HG02798 (cell line): ENCODE measurements around the gene CALN1.

Experiments used
- ATAC-seq: cut with Tn5 transposase; IDR thresholded peaks from one replicate; pipeline ENCODE4 v1.9.1; 2021; ENCODE audit warnings: mild to moderate bottlenecking; ENCODE audit not compliant: unreplicated experiment, poor library complexity

CALN1 gene

DNA sequence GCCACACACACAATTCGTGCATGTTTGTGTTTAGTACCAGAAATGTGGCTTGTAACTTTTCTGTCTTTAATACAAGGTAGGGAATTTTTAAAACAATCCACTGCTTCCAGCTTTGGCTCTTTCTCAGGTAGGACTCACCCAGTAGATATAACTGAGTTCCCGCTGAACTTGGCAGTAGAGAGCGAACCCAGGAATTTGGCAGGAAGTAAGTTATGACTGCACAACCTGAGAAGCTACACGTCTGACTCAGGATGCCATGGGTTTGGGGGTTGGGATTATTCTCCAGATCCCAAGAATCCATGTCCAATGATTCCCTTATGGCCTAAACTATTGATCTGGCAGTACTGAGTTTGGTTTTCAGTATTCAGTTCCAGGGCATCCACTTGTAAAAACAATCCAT lies 499.7 kb downstream of the CALN1 start:
- ATAC-seq = no peak

DNA sequence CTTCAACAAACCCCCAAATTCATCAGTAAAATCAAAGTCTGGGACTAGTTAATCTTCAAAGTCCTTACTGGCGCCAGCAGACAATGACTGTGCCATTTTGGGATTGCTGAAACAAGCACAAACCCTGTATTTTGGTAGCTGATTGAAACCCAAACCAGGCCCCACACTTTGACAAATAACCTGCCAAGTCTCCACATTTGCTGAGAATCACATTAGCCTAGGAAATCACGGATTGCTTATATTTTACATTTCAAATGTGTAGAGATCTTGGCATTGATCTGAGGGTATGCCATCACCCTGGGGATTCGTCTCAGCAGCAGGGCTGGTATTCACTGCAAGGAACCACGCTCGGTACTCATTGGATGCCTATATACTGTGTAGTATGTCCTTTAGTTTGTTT lies 501.1 kb downstream of the CALN1 start:
- no peak for ATAC-seq

DNA sequence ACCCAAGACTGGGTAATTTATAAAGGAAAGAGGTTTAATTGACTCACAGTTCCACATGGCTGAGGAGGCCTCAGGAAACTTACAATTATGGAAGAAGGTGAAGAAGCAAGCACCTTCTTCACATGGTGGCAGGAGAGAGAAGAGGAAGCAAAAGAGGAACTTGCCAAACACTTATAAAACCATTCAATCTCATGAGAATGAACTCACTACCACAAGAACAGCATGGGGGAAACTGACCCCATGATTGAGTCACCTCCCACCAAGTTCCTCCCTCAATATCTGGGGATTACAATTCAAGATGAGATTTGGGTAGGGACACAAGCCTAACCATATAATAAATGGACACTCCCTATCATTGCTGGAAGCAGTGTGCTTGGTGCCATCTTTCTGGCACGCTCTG lies 506.3 kb downstream of the CALN1 start:
- no peak for ATAC-seq

DNA sequence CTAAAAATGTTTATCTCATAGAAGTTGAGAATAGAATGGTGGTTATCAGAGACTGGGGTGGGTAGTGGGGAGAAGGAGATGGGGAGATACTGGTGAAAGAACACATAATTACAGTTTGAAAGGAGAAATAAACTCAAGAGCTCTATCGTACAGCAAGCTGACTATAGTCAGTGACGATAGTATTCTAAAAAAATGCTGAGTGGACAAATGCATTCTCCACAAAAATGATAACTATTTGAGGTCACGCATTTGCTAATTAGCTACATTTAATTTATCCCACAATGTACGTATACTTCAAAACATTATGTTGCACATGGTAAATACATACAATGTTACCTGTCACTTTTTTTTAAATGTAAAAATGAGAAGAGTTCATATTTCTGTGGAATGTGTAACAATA lies 507.7 kb downstream of the CALN1 start:
- no peak for ATAC-seq

DNA sequence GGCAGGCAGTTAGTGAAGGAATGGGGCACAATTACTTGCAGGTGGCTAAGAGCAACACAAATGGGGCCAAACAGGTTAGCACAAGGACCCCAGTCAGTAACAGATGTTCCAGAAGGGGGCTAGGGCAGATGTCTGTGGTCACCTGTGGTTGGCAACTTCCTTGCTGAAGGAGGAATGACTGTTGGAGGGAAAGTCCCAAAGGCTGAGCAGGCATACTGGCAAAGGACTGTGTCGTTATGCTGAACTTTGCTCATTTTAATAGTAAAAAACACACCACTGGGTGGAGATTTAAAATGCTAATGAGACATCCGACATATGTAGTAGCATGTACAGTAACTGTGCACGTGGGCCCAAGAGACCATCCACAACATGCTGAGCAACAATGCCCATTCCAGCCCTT lies 511.6 kb downstream of the CALN1 start:
- no peak for ATAC-seq

DNA sequence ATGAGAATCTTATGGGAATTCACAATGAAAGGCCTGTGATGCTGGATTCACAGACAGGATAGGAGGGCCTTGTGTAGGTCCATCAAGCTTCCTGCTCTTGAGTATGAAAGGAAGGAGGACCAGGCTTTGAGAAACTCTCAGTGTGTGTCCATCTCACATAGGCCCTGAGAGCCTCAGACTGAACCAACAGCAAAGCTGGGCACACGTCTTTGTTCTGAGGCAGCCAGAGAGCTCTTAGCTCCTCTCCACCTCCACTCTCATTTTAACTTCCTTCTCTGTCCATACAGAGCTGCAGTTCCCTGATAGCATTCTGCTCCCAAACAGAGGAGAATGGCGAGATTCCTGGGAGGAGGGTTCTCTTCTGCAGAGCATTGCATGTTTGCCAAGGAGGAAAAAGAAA lies 515.6 kb downstream of the CALN1 start:
- ATAC-seq = no peak

DNA sequence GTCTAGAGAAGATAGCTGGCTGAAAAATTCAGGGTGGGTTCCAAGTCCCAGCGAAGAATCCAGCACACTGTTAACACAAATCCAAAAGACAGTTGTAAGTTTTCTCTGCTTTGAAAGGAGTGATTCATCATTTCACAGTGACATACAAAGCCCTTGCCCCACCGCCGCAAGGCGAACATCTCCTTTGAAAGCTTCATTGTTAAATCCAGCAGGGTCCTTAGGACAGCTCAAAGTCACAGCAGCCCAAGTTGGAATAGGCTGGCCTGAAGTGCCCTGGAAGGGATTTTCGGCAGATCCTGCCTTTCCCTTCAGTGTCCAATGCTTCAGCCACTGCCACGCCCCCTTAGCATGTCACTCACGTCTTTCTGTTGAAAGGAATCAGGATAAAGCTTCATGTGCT lies 526.1 kb downstream of the CALN1 start:
- ATAC-seq = no peak

DNA sequence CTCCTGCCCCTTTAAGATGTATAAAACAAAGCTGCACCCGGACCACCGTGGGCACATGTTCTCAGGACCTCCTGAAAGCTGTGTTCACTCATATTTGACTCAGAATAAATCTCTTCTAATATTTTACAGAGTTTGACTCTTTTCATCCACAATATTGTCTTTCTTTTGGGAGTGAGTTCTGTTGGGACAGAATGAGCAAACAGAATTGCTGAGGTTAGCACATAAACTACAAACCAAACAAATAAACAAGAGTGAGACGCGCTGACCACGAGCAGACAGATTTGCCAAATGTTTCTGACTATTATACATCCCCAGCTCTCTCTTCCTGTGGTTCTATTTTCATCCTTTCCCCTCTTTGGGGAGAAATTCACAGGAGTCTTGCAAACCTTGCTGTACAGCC lies 526.7 kb downstream of the CALN1 start:
- no peak for ATAC-seq

DNA sequence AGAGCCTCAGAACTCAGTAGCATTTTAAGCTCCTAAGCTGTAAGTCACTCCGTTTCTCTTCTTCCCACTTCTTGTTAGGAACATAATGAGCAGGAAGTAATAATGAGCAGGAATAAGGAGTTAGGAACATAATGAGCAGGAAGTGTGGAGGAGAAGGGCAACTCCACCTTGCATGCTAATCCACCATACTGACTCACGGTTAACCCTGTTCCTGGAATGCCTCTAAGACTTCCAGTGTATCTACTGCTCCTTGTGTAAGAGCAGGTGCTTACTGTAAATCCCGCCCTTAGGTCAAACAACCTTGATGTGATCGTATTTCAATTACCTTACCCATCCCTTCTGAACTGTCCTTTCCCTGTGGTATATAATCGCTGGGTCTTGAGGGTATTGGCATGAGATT lies 528.7 kb downstream of the CALN1 start:
- no peak for ATAC-seq

DNA sequence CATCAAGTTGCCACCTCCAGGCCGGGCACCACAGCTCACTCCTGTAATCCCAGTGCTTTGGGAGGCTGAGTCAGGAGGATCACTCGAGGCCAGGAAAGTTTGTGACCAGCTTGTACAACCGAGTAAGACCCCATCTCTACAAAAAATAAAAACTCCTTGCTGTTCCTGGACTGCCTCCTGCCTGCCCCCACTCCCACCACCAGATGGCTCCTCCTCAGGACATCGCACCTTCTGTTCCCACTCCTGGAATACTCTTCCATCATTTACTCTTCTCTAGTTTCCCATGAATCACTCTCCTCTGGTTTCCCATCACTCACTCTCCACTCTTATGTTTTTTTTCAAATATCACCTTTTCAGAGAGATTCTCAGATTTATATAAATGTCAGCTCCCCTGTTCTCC lies 540.7 kb downstream of the CALN1 start:
- no peak for ATAC-seq

DNA sequence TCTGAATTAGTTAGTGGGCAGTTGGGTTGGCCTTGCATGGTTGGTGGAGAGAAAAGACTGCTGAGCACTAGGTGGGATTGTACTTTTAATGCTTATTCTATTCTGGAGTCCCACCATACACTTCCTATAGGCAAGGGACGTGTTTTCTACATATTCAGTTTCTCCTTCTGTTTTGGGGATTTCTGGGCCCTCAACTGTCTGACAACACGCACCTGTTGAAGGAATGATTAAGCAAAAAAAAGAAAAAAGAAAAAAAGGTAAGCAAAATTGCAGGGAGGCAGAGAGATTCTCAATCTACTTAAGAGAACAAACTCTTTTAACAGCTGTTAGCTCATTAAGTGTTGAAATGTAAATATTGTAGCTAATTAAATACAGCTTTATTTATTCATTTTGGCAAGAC lies 541.3 kb downstream of the CALN1 start:
- ATAC-seq = no peak

DNA sequence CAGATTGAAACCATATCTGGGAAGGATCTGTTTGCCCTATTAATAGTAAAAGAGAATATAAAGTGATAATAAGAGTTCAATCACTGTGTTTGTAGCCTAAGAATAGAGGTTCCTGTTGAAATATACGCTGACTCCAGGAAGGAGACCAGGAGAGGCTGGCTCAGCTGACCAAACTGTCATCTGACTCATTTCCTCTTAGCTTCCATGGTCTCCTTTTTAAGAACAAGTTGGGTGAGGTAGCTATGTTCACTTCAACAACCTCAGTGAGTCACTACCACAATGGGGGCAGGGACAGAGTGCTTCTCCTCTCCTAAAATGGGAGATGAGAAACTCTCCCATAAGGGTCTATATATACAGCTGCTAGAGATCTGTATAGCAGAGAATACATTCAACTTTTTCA lies 543.3 kb downstream of the CALN1 start:
- no peak for ATAC-seq

DNA sequence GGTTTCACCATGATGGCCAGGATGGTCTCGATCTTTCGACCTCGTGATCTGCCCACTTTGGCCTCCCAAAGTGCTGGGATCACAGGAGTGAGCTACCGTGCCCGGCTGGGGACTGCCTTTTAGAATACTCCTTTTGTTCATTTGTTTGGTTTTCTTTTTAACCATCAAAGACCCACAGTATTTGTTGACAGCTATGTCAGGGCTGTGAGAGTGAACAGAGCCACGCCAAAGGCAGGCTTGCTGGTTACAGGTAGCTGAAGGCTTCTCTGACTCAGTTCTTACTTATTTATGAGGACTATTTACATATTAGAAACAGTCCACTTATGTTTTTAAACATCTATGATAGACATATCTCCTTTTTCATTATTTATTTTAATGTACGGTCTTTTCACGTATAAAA lies 544.5 kb downstream of the CALN1 start:
- ATAC-seq = no peak

DNA sequence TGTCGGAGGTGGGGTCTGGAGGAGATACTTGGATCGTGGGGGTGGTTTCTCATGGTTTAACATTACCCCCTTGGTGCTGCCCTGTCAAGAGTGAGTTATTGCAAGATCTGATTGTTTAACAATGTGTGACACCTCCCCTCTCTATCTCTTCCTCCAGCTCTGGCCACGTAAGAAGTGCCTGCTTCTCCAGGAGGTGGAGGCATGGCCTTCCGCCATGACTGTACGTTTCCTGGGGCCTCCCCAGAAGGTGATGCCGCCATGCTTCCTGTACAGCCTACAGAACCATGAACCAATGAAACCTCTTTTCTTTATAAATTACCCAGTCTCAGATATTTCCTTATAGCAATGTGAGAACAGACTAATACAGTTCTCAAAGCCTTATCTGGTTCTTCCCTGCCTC lies 547.0 kb downstream of the CALN1 start:
- no peak for ATAC-seq

DNA sequence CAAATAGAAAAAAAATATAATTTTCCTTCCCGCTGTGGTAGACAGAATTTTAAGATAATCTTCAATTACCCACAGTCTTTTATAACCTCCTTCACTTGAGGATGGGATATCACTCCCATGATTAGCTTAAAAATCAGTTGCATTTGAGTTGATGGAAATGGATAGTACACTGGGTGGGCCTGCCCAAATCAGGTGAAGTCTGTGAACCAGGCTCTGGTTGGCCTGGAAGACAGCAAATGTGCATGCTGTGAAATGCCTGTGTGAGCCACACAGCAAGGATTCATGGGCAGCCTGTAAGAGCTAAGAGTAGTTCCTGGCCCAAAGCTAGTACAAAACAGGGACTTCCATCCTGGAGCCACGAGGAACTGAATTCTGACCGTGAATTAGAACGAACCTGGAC lies 548.0 kb downstream of the CALN1 start:
- ATAC-seq = no peak

DNA sequence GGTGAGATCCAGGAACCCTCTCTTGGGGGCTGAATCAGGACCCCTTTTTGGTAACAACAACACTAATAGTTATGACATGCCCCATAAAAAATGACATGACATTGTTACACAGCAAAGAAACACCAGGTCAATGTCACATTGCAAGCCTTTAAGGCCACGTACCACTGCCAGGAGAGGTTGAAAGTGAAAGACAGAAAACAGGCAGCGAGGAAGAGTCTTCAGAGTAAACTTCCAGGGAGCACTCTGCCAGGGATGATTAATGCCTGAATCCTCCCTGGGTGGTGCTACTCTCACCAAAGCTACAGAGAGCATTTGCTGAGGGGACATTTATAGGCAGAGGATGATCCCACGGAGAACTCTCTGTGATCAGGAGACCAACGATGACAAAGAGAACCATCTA lies 551.6 kb downstream of the CALN1 start:
- no peak for ATAC-seq

DNA sequence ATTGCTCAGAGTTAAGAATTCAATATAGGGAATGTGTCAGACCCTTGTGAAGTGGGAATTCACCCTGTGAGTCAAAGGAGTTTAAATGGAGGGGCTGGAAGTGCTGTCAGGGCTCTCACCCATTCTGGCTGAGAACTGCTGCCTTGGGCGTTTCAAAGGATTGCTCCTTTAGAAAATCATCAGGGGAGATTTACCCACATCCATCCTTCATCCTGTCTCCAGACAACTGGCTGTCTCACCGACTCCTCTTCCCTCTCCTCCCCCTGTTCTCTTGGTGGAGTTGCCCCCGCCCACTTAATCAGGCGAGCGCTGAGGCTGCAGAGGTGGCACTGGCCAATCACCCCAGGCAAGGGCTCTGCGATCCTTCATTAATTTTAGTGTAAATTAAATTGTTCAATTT lies 554.8 kb downstream of the CALN1 start:
- no peak for ATAC-seq

DNA sequence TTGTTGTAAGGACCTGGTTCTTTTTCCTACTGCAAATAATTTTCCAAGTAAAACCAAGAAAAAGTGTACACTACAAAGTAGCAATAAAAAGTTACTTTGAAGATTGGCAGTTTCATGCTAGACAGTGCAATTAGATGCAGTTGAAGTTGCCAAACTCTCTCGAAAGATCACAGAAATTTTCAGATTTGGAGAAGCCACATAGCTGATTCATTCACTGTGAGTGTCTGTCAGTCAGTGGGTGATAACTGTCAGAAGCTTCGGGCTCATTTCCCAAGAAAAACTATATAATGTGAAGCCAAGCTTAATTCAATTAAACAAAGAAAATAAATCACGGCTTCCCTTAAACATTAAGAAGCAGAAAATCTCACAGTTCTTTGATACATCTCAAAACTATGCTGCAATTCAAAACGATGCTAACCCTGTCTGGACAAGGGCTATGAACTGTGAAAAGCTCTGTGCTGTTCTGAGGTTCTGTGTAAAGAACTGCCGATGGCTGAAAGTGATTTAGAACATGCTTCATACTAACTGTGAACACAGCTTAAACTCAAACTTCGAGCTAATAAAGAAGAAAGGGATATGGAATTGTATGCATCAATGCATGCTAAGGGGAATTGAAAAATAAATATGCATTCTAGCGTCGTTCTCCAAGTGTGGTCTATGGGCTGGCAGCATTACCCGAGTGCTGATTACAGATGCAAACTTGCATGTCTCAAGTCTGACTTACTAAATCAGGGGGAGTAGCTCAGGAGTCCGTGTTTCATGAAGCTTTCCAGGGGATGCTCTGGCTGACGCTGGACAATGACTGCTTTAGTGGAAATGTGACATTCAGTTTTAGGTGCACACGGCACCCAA lies 557.4 kb downstream of the CALN1 start:
- no peak for ATAC-seq

DNA sequence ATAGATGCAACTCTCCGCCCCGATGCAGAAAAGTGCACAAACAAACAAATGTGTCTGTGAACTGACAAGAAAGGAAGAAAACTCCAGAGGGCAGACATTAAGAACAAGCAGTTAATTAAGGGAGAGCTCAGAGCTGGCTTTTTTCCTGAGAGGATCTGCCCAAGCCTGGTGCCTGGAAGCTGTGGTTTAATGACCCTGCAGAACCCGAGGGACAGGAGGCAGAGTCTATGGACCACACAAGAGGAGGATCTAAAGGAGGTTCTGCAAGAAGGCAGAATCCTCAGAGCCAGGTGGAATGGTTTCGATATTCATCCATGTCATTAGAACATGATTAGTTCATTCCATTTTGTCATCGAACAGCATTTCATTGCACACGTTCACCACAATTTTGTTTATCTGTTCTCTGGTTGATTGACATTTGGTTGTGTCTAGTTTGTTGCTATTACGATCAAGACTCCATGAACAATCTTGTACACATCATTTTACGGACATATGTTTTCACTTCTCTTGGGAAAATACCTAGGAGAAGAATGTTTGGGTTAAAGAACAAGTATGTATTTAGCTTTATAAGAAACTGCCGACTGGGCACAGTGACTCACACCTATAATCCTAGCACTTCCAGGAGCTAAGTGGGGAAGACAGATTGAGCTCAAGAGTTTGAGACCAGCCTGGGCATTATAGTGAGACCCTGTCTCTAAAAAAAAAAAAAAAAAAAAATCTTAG lies 560.2 kb downstream of the CALN1 start:
- no peak for ATAC-seq

DNA sequence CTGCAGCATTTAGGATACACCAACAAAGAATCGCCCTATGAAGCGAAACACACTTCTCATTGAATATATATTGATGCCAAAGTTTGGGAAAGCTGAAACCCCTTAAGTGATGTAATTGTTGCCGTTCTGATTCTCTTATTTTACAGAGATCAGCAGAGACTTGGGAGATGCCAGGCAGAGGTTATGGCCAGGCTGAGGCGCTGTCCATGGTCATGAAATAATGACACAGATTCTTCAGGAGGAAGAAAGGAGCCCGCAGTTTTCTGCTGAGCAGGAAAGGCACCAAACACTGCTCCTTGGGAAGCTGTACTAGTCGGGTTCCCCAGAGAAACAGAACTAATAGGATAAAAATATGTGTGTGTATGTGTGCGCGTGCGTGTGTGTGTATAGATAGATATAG lies 566.0 kb downstream of the CALN1 start:
- no peak for ATAC-seq

DNA sequence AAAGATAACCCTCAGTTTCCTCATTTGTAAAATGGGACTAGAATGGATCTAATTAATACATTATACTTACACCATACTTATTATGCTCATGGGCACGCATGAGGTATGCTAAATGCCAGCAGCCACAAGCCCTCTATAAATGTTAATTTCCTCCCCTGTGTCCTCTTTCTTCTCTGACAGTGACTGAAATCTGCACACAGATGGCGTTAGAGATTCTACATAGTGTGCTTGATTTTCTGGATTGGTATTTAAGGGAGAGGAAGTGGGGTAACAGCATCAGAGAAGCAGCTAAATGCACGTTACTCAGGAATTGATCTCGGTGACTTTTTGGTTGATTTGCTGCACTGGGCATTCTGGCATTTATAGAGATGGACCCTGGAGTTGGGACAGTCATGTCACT lies 568.5 kb downstream of the CALN1 start:
- ATAC-seq = no peak

DNA sequence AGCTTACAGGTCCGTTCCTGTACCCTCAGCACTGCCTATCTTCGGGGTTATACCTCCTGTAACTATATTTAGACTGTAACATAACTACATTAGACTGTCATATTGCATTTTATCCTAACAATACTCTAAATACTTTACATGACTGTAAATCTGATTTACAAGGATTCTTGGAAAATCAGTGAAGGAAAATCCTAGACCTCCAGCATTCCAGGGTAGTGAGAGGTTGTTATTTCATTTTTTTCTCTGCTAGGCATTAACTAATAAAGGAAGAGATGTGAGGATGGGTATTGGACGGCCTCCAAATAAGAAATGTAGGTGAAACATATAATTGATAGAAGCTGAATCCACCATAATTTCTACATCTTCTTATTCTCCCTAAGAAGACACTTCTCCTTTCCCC lies 569.4 kb downstream of the CALN1 start:
- no peak for ATAC-seq
